Measurements from ENCODE around the gene BICC1.
A peak's percentile ranks its signal among the peaks of the same experiment; 100 is the strongest.

Gene BICC1

GRCh38 chr10:58512491-58513187 lies at the start of gene BICC1:
TSS of gene BICC1 (plus strand) at chr10:58512872. CDS start at chr10:58513144, 272 bp downstream.
- peak; percentile 58 for DNase-seq
- in situ Hi-C loops (cut with MboI; ENCODE audit: low pct_unique_long_range_greater_than_20kb, low sequenced_read_pairs): no loop called here

GRCh38 chr10:58464956-58465355 lies 47.7 kb upstream of the BICC1 start:
- in situ Hi-C loops (cut with MboI; ENCODE audit: low pct_unique_long_range_greater_than_20kb, low sequenced_read_pairs): no loop called here

GRCh38 chr10:58465629-58466028 lies 47.0 kb upstream of the BICC1 start:
- in situ Hi-C loops (cut with MboI; ENCODE audit: low pct_unique_long_range_greater_than_20kb, low sequenced_read_pairs): no loop called here
- no peak for DNase-seq

More at GRCh38 chr10:58464956-58465355, 47.7 kb upstream of the BICC1 start:
- DNase-seq: no peak

- in situ Hi-C loops (cut with MboI; ENCODE audit: low pct_unique_long_range_greater_than_20kb, low sequenced_read_pairs): no loop called here
- no peak for DNase-seq
These were observed 44.6 kb upstream of the BICC1 start for GRCh38 chr10:58467931-58468635.

- no peak for DNase-seq
- in situ Hi-C loops (cut with MboI; ENCODE audit: low pct_unique_long_range_greater_than_20kb, low sequenced_read_pairs): no loop called here
These were observed 38.7 kb upstream of the BICC1 start for GRCh38 chr10:58473976-58474375.

- no peak for DNase-seq
- in situ Hi-C loops (cut with MboI; ENCODE audit: low pct_unique_long_range_greater_than_20kb, low sequenced_read_pairs): no loop called here
These were observed 37.1 kb upstream of the BICC1 start for GRCh38 chr10:58475322-58476277.

- DNase-seq: peak; percentile 5
- in situ Hi-C loops (cut with MboI; ENCODE audit: low pct_unique_long_range_greater_than_20kb, low sequenced_read_pairs): no loop called here
These were observed 35.5 kb upstream of the BICC1 start for GRCh38 chr10:58477122-58477521.

GRCh38 chr10:58477902-58478301 lies 34.8 kb upstream of the BICC1 start:
- in situ Hi-C loops (cut with MboI; ENCODE audit: low pct_unique_long_range_greater_than_20kb, low sequenced_read_pairs): no loop called here
- DNase-seq: no peak

GRCh38 chr10:58479045-58479444 lies 33.6 kb upstream of the BICC1 start:
- in situ Hi-C loops (cut with MboI; ENCODE audit: low pct_unique_long_range_greater_than_20kb, low sequenced_read_pairs): no loop called here
- no peak for DNase-seq

- in situ Hi-C loops (cut with MboI; ENCODE audit: low pct_unique_long_range_greater_than_20kb, low sequenced_read_pairs): no loop called here
These were observed 32.4 kb upstream of the BICC1 start for GRCh38 chr10:58480321-58480720.

GRCh38 chr10:58481569-58482109 lies 31.0 kb upstream of the BICC1 start:
- DNase-seq: no peak
- in situ Hi-C loops (cut with MboI; ENCODE audit: low pct_unique_long_range_greater_than_20kb, low sequenced_read_pairs): no loop called here

More at GRCh38 chr10:58480321-58480720, 32.4 kb upstream of the BICC1 start:
- no peak for DNase-seq

- no peak for DNase-seq
- in situ Hi-C loops (cut with MboI; ENCODE audit: low pct_unique_long_range_greater_than_20kb, low sequenced_read_pairs): no loop called here
These were observed 25.9 kb upstream of the BICC1 start for GRCh38 chr10:58486821-58487220.

GRCh38 chr10:58488921-58489320 lies 23.8 kb upstream of the BICC1 start:
- in situ Hi-C loops (cut with MboI; ENCODE audit: low pct_unique_long_range_greater_than_20kb, low sequenced_read_pairs): no loop called here
- no peak for DNase-seq

- DNase-seq: no peak
- in situ Hi-C loops (cut with MboI; ENCODE audit: low pct_unique_long_range_greater_than_20kb, low sequenced_read_pairs): no loop called here
These were observed 9.7 kb upstream of the BICC1 start for GRCh38 chr10:58502956-58503355.

GRCh38 chr10:58508316-58508715 lies 4.4 kb upstream of the BICC1 start:
- in situ Hi-C loops (cut with MboI; ENCODE audit: low pct_unique_long_range_greater_than_20kb, low sequenced_read_pairs): no loop called here
- no peak for DNase-seq

- no peak for DNase-seq
- in situ Hi-C loops (cut with MboI; ENCODE audit: low pct_unique_long_range_greater_than_20kb, low sequenced_read_pairs): no loop called here
These were observed 744 bp upstream of the BICC1 start for GRCh38 chr10:58511765-58512490.

GRCh38 chr10:58513188-58514110 lies 777 bp downstream of the BICC1 start:
- in situ Hi-C loops (cut with MboI; ENCODE audit: low pct_unique_long_range_greater_than_20kb, low sequenced_read_pairs): no loop called here
- DNase-seq: peak; percentile 71
